Measurements from ENCODE around the gene C12orf43. TPM values are rescaled to one million over a fixed set of nuclear protein-coding genes. Genes with fewer than 3 reads are reported as not detected.
A peak's percentile ranks its signal among the peaks of the same experiment; 100 is the strongest.

The C12orf43 gene
- total RNA-seq, 1 donor from 2014 or later: 24.8 TPM

- H3K36me3 Mint-ChIP-seq (ENCODE audit: low read depth): no peaks in the 10 kb centered on the region
- H3K27ac Mint-ChIP-seq: no peak overlapping the region
- ATAC-seq (ENCODE audit: low read depth) (no peak), DNase-seq (no peak)
- no peaks in the 10 kb centered on the region for H3K4me1 Mint-ChIP-seq
- POLR2A ChIA-PET: no interaction called here
- no peaks in the 10 kb centered on the region for H3K9me3 Mint-ChIP-seq
- TF ChIP-seq CTCF (IDR thresholded peaks at IDR 0.05): no peak
- H3K4me3 Mint-ChIP-seq: no peak overlapping the region
- H3K27me3 Mint-ChIP-seq: peaks cover 6% of the 10 kb centered on the region
- intact Hi-C loops (cut with micrococcal nuclease): no loop called here
- CTCF ChIA-PET: no interaction called here
Observed at GRCh38 chr12:121021754-121022153, 5.5 kb upstream of the C12orf43 start.

GRCh38 chr12:121018860-121019617, 2.8 kb upstream of the C12orf43 start:
- ATAC-seq (ENCODE audit: low read depth) (no peak), DNase-seq (no peak)
- Mint-ChIP-seq H3K36me3 (ENCODE audit: low read depth) (peaks cover 8% of the 10 kb centered on the region), H3K27me3 (peaks cover 1% of the 10 kb centered on the region), H3K4me3 (no peak overlapping the region), H3K27ac (no peak overlapping the region), H3K4me1 (peaks cover 14% of the 10 kb centered on the region), H3K9me3 (no peaks in the 10 kb centered on the region)
- intact Hi-C loops (cut with micrococcal nuclease): loop anchor here (5.0 kb wide), 1 partner anchor 78 kb away; no protein-coding TSS in a partner anchor
- TF ChIP-seq CTCF (IDR thresholded peaks at IDR 0.05): no peak
- ChIA-PET CTCF (no interaction called here), POLR2A (interaction anchor here (0.6 kb wide), 1 partner anchor 34 kb away, joined by 4 read pairs; no protein-coding TSS in a partner anchor)

- ChIA-PET CTCF (no interaction called here), POLR2A (no interaction called here)
- DNase-seq (no peak), ATAC-seq (ENCODE audit: low read depth) (no peak)
- Mint-ChIP-seq H3K4me3 (no peak overlapping the region), H3K4me1 (peaks cover 16% of the 10 kb centered on the region), H3K9me3 (no peaks in the 10 kb centered on the region), H3K36me3 (ENCODE audit: low read depth) (peaks cover 15% of the 10 kb centered on the region), H3K27me3 (peaks cover 1% of the 10 kb centered on the region), H3K27ac (no peak overlapping the region)
- no peak for TF ChIP-seq CTCF (IDR thresholded peaks at IDR 0.05)
- intact Hi-C loops (cut with micrococcal nuclease): loop anchor here (5.0 kb wide), 1 partner anchor 79 kb away; no protein-coding TSS in a partner anchor
Observed at GRCh38 chr12:121017966-121018491, 1.7 kb upstream of the C12orf43 start.

GRCh38 chr12:121013715-121014114, 2.6 kb downstream of the C12orf43 start:
- Mint-ChIP-seq H3K4me1 (peaks cover 16% of the 10 kb centered on the region), H3K9me3 (no peaks in the 10 kb centered on the region), H3K27me3 (no peaks in the 10 kb centered on the region), H3K36me3 (ENCODE audit: low read depth) (peaks cover 54% of the 10 kb centered on the region), H3K27ac (no peak overlapping the region), H3K4me3 (peak overlapping the region; percentile 29)
- no peak for TF ChIP-seq CTCF (IDR thresholded peaks at IDR 0.05)
- intact Hi-C loops (cut with micrococcal nuclease): no loop called here
- DNase-seq (no peak), ATAC-seq (ENCODE audit: low read depth) (no peak)
- CTCF ChIA-PET: no interaction called here
- POLR2A ChIA-PET: interaction anchor here (0.6 kb wide), 1 partner anchor 1513 kb away, joined by 4 read pairs; the partner anchor contains the start of gene RSRC2

GRCh38 chr12:121011820-121012219, 4.5 kb downstream of the C12orf43 start:
- Mint-ChIP-seq H3K27me3 (no peaks in the 10 kb centered on the region), H3K4me3 (no peak overlapping the region), H3K36me3 (ENCODE audit: low read depth) (peaks cover 72% of the 10 kb centered on the region), H3K27ac (no peak overlapping the region), H3K9me3 (no peaks in the 10 kb centered on the region), H3K4me1 (peaks cover 16% of the 10 kb centered on the region)
- intact Hi-C loops (cut with micrococcal nuclease): no loop called here
- ATAC-seq (ENCODE audit: low read depth): no peak
- CTCF ChIA-PET: no interaction called here
- DNase-seq: no peak
- POLR2A ChIA-PET: no interaction called here
- TF ChIP-seq CTCF (IDR thresholded peaks at IDR 0.05): no peak
